C4-2B (cell line): ENCODE data around the gene NT5C2.

Experiments
- H3K27ac ChIP-seq: fragments of 450-650 bp; 2 replicates; pipeline ENCODE4 v1.5.1; 2017
- ZFX ChIP-seq: fragments of 450-650 bp; IDR thresholded peaks from 2 replicates; pipeline ENCODE4 v1.6.1; 2017
- TF ChIP-seq, protein P1 (sequence below): fragments of 450-650 bp; conservative IDR thresholded peaks from 2 replicates; pipeline ENCODE4 v1.5.1; 2017; ENCODE audit warnings: mild to moderate bottlenecking

NT5C2 gene

DNA sequence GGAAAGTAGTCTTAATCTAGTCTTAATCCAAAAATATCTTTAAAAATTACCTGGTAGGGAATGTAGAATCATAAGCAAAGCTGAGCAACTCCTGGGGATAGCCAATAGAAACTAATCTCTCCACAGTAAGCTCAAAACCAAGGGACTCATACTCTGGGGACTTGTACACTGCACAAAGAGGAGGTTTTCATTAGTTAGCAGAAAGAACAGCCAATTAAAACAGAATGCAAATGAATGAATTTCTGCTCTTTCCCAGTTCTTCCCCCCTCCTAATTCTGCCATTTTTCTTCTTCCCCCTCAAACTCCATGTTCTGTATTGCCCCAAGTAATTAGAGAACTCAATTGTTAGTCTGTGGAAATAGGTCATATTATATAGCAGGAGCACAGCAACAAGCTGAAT lies 86.5 kb downstream of the NT5C2 start:
- H3K27ac ChIP-seq: no peak overlapping the region

DNA sequence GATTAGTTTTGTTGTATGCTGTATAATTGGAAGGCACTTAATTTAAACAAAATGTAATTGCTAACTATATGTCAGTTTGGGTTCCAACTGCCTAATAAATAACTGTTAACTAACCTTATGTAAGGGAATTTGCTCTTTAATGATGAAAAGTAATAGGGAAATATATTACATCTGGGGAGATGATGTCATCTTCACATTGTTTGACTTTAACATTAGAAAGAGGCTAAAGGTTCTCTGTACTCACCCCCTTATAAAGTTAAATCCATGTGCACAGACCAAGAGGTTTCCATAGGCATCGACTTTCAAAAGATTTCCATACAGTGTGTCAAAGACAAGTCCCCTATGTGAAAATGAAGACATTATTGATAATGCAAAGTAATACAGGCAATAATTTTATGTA lies 87.6 kb downstream of the NT5C2 start:
- H3K27ac ChIP-seq: no peak overlapping the region
- TF ChIP-seq, protein P1, sequence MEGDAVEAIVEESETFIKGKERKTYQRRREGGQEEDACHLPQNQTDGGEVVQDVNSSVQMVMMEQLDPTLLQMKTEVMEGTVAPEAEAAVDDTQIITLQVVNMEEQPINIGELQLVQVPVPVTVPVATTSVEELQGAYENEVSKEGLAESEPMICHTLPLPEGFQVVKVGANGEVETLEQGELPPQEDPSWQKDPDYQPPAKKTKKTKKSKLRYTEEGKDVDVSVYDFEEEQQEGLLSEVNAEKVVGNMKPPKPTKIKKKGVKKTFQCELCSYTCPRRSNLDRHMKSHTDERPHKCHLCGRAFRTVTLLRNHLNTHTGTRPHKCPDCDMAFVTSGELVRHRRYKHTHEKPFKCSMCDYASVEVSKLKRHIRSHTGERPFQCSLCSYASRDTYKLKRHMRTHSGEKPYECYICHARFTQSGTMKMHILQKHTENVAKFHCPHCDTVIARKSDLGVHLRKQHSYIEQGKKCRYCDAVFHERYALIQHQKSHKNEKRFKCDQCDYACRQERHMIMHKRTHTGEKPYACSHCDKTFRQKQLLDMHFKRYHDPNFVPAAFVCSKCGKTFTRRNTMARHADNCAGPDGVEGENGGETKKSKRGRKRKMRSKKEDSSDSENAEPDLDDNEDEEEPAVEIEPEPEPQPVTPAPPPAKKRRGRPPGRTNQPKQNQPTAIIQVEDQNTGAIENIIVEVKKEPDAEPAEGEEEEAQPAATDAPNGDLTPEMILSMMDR: no peak
- TF ChIP-seq ZFX: no peak

More for the DNA sequence above, 86.5 kb downstream of the NT5C2 start:
- no peak for TF ChIP-seq ZFX
- TF ChIP-seq, protein P1: no peak

DNA sequence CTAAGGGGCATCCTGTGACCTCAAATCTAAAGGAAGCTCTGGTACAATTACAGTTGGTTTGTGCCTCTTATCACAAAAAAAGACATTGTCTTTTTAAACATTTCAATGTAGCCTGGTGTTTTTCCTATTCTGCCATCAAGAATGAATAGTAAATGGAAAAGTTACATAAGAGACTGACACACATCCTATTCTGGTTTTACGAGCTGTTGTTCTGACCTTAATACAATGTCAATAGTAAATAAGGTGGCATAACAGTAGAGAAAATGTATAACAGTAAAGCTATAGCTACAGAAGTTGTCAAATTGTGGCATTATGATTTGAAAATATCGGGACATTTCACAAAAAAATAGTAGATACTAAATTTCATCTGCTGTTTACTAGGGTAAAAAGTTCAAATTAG lies 88.4 kb downstream of the NT5C2 start:
- no peak for TF ChIP-seq ZFX
- TF ChIP-seq, protein P1: no peak
- H3K27ac ChIP-seq: no peak overlapping the region

DNA sequence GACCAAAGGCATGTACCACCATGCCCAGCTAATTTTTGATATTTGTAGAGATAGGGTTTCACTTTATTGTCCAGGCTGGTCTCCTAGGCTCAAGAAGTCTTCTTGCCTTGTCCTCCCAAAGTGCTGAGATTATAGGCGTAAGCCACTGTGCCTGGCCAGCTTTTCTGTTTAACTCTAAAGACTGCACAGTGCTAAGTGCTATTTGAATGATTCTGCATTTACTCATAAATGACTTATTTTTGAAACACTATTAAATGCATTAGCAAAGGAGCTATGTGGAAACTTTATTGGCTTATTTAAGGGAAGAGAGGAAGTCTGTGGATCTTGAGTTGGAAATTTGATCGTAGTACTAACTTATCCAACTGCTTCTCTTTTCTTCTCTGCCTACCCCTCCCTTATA lies 89.1 kb downstream of the NT5C2 start:
- H3K27ac ChIP-seq: no peak overlapping the region
- TF ChIP-seq, protein P1: no peak
- no peak for TF ChIP-seq ZFX

DNA sequence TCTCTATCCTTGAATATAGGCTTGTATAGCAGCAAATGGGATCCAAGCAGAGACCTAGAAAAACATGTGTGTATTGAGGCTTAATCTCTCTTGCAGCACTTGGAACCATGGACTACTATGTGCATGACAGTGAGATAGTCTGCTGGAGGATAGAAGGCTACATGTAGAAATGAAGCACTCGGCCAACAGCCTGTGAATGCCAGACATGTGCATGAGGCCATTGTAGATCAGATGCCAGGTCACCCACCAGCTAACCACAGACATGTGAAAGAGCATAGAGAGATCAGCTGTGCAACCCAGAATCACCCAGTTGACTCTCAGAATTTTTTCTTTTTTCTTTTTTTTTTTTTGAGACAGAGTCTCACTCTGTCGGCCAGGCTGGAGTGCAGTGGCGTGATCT lies 90.9 kb downstream of the NT5C2 start:
- no peak overlapping the region for H3K27ac ChIP-seq
- TF ChIP-seq ZFX: no peak

DNA sequence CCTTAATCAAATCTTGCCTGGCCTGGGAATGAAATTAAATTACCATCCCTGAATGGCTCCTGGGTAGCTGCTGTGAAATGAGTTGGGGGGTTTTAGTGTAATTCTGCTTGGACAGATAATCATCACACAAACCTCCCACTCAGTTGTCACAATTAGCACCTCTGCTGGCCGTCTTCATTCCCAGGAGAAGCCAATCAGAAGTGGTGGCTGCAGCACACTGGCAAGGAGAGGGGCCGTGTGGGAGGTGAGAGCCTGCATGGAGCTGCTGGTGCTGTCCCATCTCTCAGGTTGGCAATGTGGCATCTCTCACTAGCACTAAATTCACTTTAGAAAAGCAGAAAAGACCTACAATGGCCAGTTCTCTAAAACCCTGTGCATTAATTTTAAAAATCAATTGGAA lies 92.5 kb downstream of the NT5C2 start:
- H3K27ac ChIP-seq: no peak overlapping the region
- TF ChIP-seq, protein P1: no peak
- no peak for TF ChIP-seq ZFX

DNA sequence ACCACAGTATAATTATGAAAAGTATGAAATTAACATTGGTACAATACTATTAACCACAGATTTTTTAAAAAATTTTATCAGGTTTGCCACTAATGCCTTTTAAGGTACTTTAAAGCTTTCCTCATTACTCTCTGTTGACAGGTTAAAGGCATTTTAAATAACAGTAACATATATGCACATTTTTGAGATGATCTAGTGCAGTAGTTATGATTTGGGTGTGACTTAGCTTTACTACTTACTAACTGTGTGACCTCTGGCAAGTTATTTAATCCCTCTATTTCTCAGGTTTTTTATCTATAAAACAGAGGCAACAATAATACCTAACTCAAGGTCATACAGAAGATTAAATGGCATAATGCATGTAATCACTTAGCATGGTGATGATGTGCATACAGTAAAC lies 94.8 kb downstream of the NT5C2 start:
- TF ChIP-seq, protein P1: no peak
- no peak for TF ChIP-seq ZFX
- H3K27ac ChIP-seq: no peak overlapping the region

DNA sequence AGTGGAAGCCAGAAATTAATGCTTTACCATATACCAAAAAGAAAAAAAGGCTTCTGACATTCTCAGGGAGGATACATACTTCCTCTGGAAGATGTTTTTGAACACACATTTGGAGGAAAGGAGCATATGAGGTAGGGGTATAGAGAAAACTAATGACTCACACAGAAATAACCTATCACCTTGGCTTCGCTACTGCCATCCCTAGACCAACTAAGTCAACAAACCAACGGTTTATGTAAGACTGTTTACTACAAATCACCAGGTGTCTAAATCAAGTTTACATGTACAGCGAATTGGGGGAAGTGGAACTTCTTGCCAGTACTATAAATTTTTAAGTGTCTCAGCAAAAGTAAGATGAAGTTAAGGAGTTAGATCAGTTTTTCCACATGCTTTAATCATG lies 96.9 kb downstream of the NT5C2 start:
- H3K27ac ChIP-seq: no peak overlapping the region
- TF ChIP-seq, protein P1: no peak
- no peak for TF ChIP-seq ZFX
